ENCODE measurements around the gene ATG16L2.

ATG16L2 gene

GRCh38 chr11:72859126-72859525, 44.9 kb downstream of the ATG16L2 start:
- DNase-seq (ENCODE audit: extremely low read depth, low read depth), result no peak
- no peak overlapping the region for H3K4me3 ChIP-seq (replicated peaks; ENCODE audit: low read depth, low read length)
- TF ChIP-seq, protein P1, sequence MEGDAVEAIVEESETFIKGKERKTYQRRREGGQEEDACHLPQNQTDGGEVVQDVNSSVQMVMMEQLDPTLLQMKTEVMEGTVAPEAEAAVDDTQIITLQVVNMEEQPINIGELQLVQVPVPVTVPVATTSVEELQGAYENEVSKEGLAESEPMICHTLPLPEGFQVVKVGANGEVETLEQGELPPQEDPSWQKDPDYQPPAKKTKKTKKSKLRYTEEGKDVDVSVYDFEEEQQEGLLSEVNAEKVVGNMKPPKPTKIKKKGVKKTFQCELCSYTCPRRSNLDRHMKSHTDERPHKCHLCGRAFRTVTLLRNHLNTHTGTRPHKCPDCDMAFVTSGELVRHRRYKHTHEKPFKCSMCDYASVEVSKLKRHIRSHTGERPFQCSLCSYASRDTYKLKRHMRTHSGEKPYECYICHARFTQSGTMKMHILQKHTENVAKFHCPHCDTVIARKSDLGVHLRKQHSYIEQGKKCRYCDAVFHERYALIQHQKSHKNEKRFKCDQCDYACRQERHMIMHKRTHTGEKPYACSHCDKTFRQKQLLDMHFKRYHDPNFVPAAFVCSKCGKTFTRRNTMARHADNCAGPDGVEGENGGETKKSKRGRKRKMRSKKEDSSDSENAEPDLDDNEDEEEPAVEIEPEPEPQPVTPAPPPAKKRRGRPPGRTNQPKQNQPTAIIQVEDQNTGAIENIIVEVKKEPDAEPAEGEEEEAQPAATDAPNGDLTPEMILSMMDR (IDR thresholded peaks at IDR 0.05; ENCODE audit: low read depth, low read length, missing control alignments), result no peak

DNA sequence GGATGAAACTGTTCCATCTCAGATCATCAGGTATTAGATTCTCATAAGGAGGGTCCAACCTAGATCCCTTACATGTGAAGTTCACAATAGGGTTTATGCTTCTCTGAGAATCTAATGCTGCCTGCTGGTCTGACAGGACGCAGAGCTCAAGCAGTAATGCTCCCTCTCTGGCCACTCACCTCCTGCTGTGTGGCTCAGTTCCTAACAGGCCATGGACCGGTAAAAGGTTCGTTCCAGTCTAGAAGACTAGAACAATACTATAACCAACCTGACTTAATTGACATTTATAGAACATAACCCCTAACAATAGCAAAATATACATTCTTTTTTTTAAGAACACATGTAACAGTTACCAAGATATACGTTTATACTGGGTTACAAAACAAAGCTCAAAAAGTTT, 45.8 kb downstream of the ATG16L2 start:
- DNase-seq (ENCODE audit: extremely low read depth, low read depth), result no peak
- TF ChIP-seq, protein P1 (IDR thresholded peaks at IDR 0.05; ENCODE audit: low read depth, low read length, missing control alignments), result no peak
- H3K4me3 ChIP-seq (replicated peaks; ENCODE audit: low read depth, low read length), result no peak overlapping the region

- TF ChIP-seq, protein P1 (IDR thresholded peaks at IDR 0.05; ENCODE audit: low read depth, low read length, missing control alignments), result no peak
- no peak for DNase-seq (ENCODE audit: extremely low read depth, low read depth)
- no peak overlapping the region for H3K4me3 ChIP-seq (replicated peaks; ENCODE audit: low read depth, low read length)
Observed at GRCh38 chr11:72860592-72860991, 46.4 kb downstream of the ATG16L2 start.

- DNase-seq (ENCODE audit: extremely low read depth, low read depth), result no peak
- H3K4me3 ChIP-seq (replicated peaks; ENCODE audit: low read depth, low read length), result no peak overlapping the region
- TF ChIP-seq, protein P1 (IDR thresholded peaks at IDR 0.05; ENCODE audit: low read depth, low read length, missing control alignments), result no peak
Observed at GRCh38 chr11:72863091-72863490, 48.9 kb downstream of the ATG16L2 start.

DNA sequence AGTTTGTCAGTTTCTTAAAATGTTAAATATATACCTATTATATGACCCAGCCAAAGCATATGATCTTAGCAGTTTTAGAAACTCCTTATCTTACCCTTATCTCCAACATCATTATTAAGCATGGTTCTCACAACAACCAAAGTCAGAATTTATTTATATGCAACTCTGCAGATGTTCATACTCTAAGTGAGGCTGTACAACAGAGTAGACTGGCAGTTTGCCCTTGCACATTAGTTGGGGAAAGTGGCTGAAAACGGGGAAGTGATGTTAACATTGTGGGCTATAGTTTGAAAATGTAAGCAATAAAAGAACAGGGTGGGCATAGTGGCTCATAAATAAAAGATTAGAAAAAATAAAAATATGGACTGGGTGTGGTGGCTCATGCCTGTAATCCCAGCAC, 49.7 kb downstream of the ATG16L2 start:
- no peak for DNase-seq (ENCODE audit: extremely low read depth, low read depth)
- TF ChIP-seq, protein P1 (IDR thresholded peaks at IDR 0.05; ENCODE audit: low read depth, low read length, missing control alignments), result no peak

GRCh38 chr11:72864702-72865655, 50.8 kb downstream of the ATG16L2 start:
- DNase-seq (ENCODE audit: extremely low read depth, low read depth), result no peak
- TF ChIP-seq, protein P1 (IDR thresholded peaks at IDR 0.05; ENCODE audit: low read depth, low read length, missing control alignments), result no peak

More for the DNA sequence above, 49.7 kb downstream of the ATG16L2 start:
- H3K4me3 ChIP-seq (replicated peaks; ENCODE audit: low read depth, low read length), result no peak overlapping the region

More at GRCh38 chr11:72864702-72865655, 50.8 kb downstream of the ATG16L2 start:
- H3K4me3 ChIP-seq (replicated peaks; ENCODE audit: low read depth, low read length), result no peak overlapping the region

Measured in HFF-Myc (cell line).